ENCODE results near the gene UTP4. TPM values are rescaled to one million over a fixed set of nuclear protein-coding genes. Genes with fewer than 3 reads are reported as not detected.

UTP4 gene
- total RNA-seq, 4 donors from 2014 or later = 10.1 to 79.4 (median 17.6) TPM

- intact Hi-C loops (cut with DNase I; ENCODE audit: low total_unique reads) (no loop called here), in situ Hi-C loops (cut with MboI; ENCODE audit: low pct_ligation_motif_present in 1 of 4, low pct_unique_long_range_greater_than_20kb in 1 of 4, low sequenced_read_pairs in 3 of 4) (loop anchor here in 1 of 4 donors (25.0 kb wide), 1 partner anchor 448 kb away; the partner anchor contains the start of gene CDH3)
- Histone ChIP-seq H3K36me3 (no peaks in the 10 kb centered on the region), H3K27me3 (no peaks in the 10 kb centered on the region), H3K4me1 (no peaks in the 10 kb centered on the region), H3K27ac (no peak overlapping the region), H3K4me3 (no peak overlapping the region), H3K9me3 (no peaks in the 10 kb centered on the region)
- DNase-seq = no peak
- 83 to 90% methylated on average over 4 to 5 of the region's 5 CpGs for WGBS, 2 donors (ENCODE audit: low coverage in 1 of 2)
- TF ChIP-seq EP300 (IDR thresholded peaks at IDR 0.05; ENCODE audit: low read depth) (no peak), POLR2A (IDR thresholded peaks at IDR 0.05) (no peak), POLR2AphosphoS5 (IDR thresholded peaks at IDR 0.05) (no peak), CTCF (IDR thresholded peaks at IDR 0.05) (no peak)
Observed at GRCh38 chr16:69085032-69085695, 47.3 kb upstream of the UTP4 start.

GRCh38 chr16:69087161-69087581 is 45.3 kb upstream of the UTP4 start:
- no peak for DNase-seq
- no peaks in the 10 kb centered on the region for H3K9me3 ChIP-seq
- in situ Hi-C loops (cut with MboI; ENCODE audit: low pct_ligation_motif_present in 1 of 4, low pct_unique_long_range_greater_than_20kb in 1 of 4, low sequenced_read_pairs in 3 of 4) (loop anchor here in 1 of 4 donors (25.0 kb wide), 1 partner anchor 450 kb away; the partner anchor contains the start of gene CDH3), intact Hi-C loops (cut with DNase I; ENCODE audit: low total_unique reads) (no loop called here)
- H3K27ac ChIP-seq = no peak overlapping the region
- H3K27me3 ChIP-seq = no peaks in the 10 kb centered on the region
- H3K4me3 ChIP-seq = no peak overlapping the region
- TF ChIP-seq CTCF (IDR thresholded peaks at IDR 0.05) = no peak
- no peak for TF ChIP-seq EP300 (IDR thresholded peaks at IDR 0.05; ENCODE audit: low read depth)
- no peak for TF ChIP-seq POLR2AphosphoS5 (IDR thresholded peaks at IDR 0.05)
- H3K4me1 ChIP-seq = no peaks in the 10 kb centered on the region
- WGBS, 2 donors (ENCODE audit: low coverage in 1 of 2) = 79 to 100% methylated on average over 1 to 3 of the region's 3 CpGs
- no peaks in the 10 kb centered on the region for H3K36me3 ChIP-seq

GRCh38 chr16:69088684-69089083 is 43.8 kb upstream of the UTP4 start:
- WGBS, 2 donors (ENCODE audit: low coverage in 1 of 2) = 80 to 87% methylated on average over 1 to 4 of the region's 4 CpGs
- intact Hi-C loops (cut with DNase I; ENCODE audit: low total_unique reads) (no loop called here), in situ Hi-C loops (cut with MboI; ENCODE audit: low pct_ligation_motif_present in 1 of 4, low pct_unique_long_range_greater_than_20kb in 1 of 4, low sequenced_read_pairs in 3 of 4) (loop anchor here in 1 of 4 donors (25.0 kb wide), 1 partner anchor 451 kb away; the partner anchor contains the start of gene CDH3)
- DNase-seq = no peak
- no peaks in the 10 kb centered on the region for H3K27me3 ChIP-seq
- H3K9me3 ChIP-seq = no peaks in the 10 kb centered on the region
- TF ChIP-seq CTCF (IDR thresholded peaks at IDR 0.05) = no peak
- no peak for TF ChIP-seq POLR2A (IDR thresholded peaks at IDR 0.05)
- no peak for TF ChIP-seq POLR2AphosphoS5 (IDR thresholded peaks at IDR 0.05)
- TF ChIP-seq EP300 (IDR thresholded peaks at IDR 0.05; ENCODE audit: low read depth) = no peak
- no peak overlapping the region for H3K27ac ChIP-seq
- H3K4me1 ChIP-seq = no peaks in the 10 kb centered on the region
- H3K4me3 ChIP-seq = no peak overlapping the region
- H3K36me3 ChIP-seq = no peaks in the 10 kb centered on the region

- Histone ChIP-seq H3K36me3 (no peaks in the 10 kb centered on the region), H3K27me3 (no peaks in the 10 kb centered on the region), H3K4me1 (no peaks in the 10 kb centered on the region), H3K27ac (no peak overlapping the region), H3K9me3 (no peaks in the 10 kb centered on the region), H3K4me3 (no peak overlapping the region)
- in situ Hi-C loops (cut with MboI; ENCODE audit: low pct_ligation_motif_present in 1 of 4, low pct_unique_long_range_greater_than_20kb in 1 of 4, low sequenced_read_pairs in 3 of 4) = loop anchor here in 1 of 4 donors (25.0 kb wide), 1 partner anchor 452 kb away; the partner anchor contains the start of gene CDH3
- TF ChIP-seq POLR2A (IDR thresholded peaks at IDR 0.05) = no peak
- no peak for TF ChIP-seq EP300 (IDR thresholded peaks at IDR 0.05; ENCODE audit: low read depth)
- TF ChIP-seq POLR2AphosphoS5 (IDR thresholded peaks at IDR 0.05) = no peak
- TF ChIP-seq CTCF (IDR thresholded peaks at IDR 0.05) = no peak
- intact Hi-C loops (cut with DNase I; ENCODE audit: low total_unique reads) = no loop called here
- no peak for DNase-seq
- WGBS, 2 donors (ENCODE audit: low coverage in 1 of 2) = 63 to 81% methylated on average over 3 to 16 of the region's 16 CpGs
Observed at GRCh38 chr16:69089091-69089910, 43.1 kb upstream of the UTP4 start.
